ENCODE measurements around the gene EGFR.

GRCh38 chr7:55028011-55028410, 9.2 kb downstream of the EGFR start:
- TF ChIP-seq CTCF (conservative IDR thresholded peaks at IDR 0.05 in 1 of 2, IDR thresholded peaks at IDR 0.05 in 1 of 2; ENCODE audit: extremely low read depth in 1 of 2, insufficient read depth in 1 of 2, low read depth in 1 of 2, low read length in 2 of 2) (no peak), EZH2 (IDR thresholded peaks at IDR 0.05; ENCODE audit: borderline replicate concordance, low read length) (no peak)

All from mammary epithelial cell (primary cell).